GM21423 (cell line): ENCODE results near the gene NR1H2.
A peak's percentile ranks its signal among the peaks of the same experiment; 100 is the strongest.

Experiments used
- ATAC-seq: cut with Tn5 transposase; IDR thresholded peaks from one replicate; pipeline ENCODE4 v1.9.1; 2021; ENCODE audit warnings: mild to moderate bottlenecking, moderate library complexity; ENCODE audit not compliant: unreplicated experiment

Gene NR1H2

GRCh38 chr19:50399368-50399745, 23.1 kb downstream of the NR1H2 start:
- ATAC-seq, result no peak

- ATAC-seq, result no peak
Observed at GRCh38 chr19:50401605-50402450, 25.6 kb downstream of the NR1H2 start.

- no peak for ATAC-seq
Observed at GRCh38 chr19:50402544-50403301, 26.5 kb downstream of the NR1H2 start.

GRCh38 chr19:50406156-50406820, 30.0 kb downstream of the NR1H2 start:
- ATAC-seq, result no peak

- no peak for ATAC-seq
Observed at GRCh38 chr19:50406829-50407228, 30.6 kb downstream of the NR1H2 start.

- no peak for ATAC-seq
Observed at GRCh38 chr19:50409347-50409746, 33.1 kb downstream of the NR1H2 start.

- no peak for ATAC-seq
Observed at GRCh38 chr19:50410109-50410508, 33.9 kb downstream of the NR1H2 start.

GRCh38 chr19:50412419-50412818, 36.2 kb downstream of the NR1H2 start:
- no peak for ATAC-seq

GRCh38 chr19:50413096-50413495, 36.8 kb downstream of the NR1H2 start:
- no peak for ATAC-seq

GRCh38 chr19:50413531-50413930, 37.3 kb downstream of the NR1H2 start:
- no peak for ATAC-seq

- no peak for ATAC-seq
Observed at GRCh38 chr19:50414864-50415660, 38.8 kb downstream of the NR1H2 start.

GRCh38 chr19:50415661-50416033, 39.4 kb downstream of the NR1H2 start:
- ATAC-seq, result peak; percentile 47

- no peak for ATAC-seq
Observed at GRCh38 chr19:50416034-50416977, 40.0 kb downstream of the NR1H2 start.

- no peak for ATAC-seq
Observed at GRCh38 chr19:50417111-50418081, 41.1 kb downstream of the NR1H2 start.

- no peak for ATAC-seq
Observed at GRCh38 chr19:50418176-50419021, 42.1 kb downstream of the NR1H2 start, which contains the start of gene SPIB. TSS of gene SPIB (plus strand) at chr19:50418938. CDS start at chr19:50418963, 25 bp downstream.

GRCh38 chr19:50419022-50419579, 42.8 kb downstream of the NR1H2 start:
- ATAC-seq, result no peak

- ATAC-seq, result no peak
Observed at GRCh38 chr19:50419580-50420035, 43.4 kb downstream of the NR1H2 start.
